ENCODE results near the gene ST3GAL4. TPM values are rescaled to one million over a fixed set of nuclear protein-coding genes. Genes with fewer than 3 reads are reported as not detected.

Gene ST3GAL4
- total RNA-seq, 1 experiment from 2014 or later = 13.6 TPM

DNA sequence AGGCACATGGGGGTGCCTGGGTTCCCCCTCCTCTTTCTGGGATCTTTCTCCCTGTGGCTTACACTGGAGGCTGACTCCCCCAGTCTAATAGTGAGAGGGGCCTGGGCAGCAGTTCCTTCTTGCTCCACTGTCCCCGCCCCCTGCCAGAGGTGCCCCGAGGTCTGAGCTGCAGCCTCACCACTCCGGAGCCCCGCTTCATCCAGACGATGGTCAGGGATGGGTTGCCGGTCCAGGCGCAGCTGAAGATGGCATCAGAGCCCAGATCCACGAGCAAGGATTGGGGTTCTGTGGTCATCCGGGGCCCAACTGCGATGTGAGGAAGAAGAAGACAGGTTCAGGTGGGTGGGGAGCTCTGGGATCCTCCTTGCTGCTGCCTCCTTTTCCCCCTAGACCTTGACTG is 91.1 kb downstream of the ST3GAL4 start:
- no peaks in the 10 kb centered on the region for H4K20me1 ChIP-seq (ENCODE audit: control insufficient read depth, insufficient read depth, insufficient read length)
- H3K4ac ChIP-seq (ENCODE audit: low read depth, low read length) = no peak overlapping the region
- H3K56ac ChIP-seq (ENCODE audit: insufficient read length, low read depth, low read length) = no peak overlapping the region
- no peak overlapping the region for H2BK20ac ChIP-seq (ENCODE audit: low read depth, low read length, poor library complexity, severe bottlenecking)
- no peak overlapping the region for H3K27ac Mint-ChIP-seq
- H2AFZ ChIP-seq (ENCODE audit: low read length) = no peak overlapping the region
- H3K23me2 ChIP-seq (ENCODE audit: insufficient read length, low read depth, low read length, poor library complexity, severe bottlenecking) = no peaks in the 10 kb centered on the region
- no peak for DNase-seq
- no peaks in the 10 kb centered on the region for H3K9me3 ChIP-seq (ENCODE audit: control insufficient read depth, low read depth, low read length)
- no peak overlapping the region for H4K5ac ChIP-seq (ENCODE audit: insufficient read length, low read depth, low read length)
- H3K4me1 ChIP-seq (ENCODE audit: insufficient read depth, low read length) = no peaks in the 10 kb centered on the region; the same call in 1 of the 2 replicates
- H3K27me3 Mint-ChIP-seq (ENCODE audit: low read depth) = peaks cover 8% of the 10 kb centered on the region
- no peak overlapping the region for H4K8ac ChIP-seq (replicated peaks; ENCODE audit: insufficient read length, low read depth, low read length)
- no peak overlapping the region for H3K4me2 ChIP-seq (ENCODE audit: insufficient read depth, insufficient read length, low read length)
- no peak overlapping the region for H3T11ph ChIP-seq (ENCODE audit: low read length)
- H2BK12ac ChIP-seq (ENCODE audit: insufficient read length, low read depth, low read length) = no peak overlapping the region
- H3K9me3 Mint-ChIP-seq = peaks cover 15 to 16% of the 10 kb centered on the region in 2 experiments
- H3K18ac ChIP-seq (ENCODE audit: insufficient read length, low read depth, low read length) = no peak overlapping the region
- no peaks in the 10 kb centered on the region for H3K79me2 ChIP-seq (ENCODE audit: insufficient read depth, low read length)
- H2BK5ac ChIP-seq (ENCODE audit: insufficient read length, low read length) = no peak overlapping the region
- H3K14ac ChIP-seq (ENCODE audit: insufficient read depth, low read length) = no peak overlapping the region
- H3K27ac ChIP-seq (ENCODE audit: insufficient read length, low read depth, low read length) = no peak overlapping the region
- no peak overlapping the region for H3K4me3 Mint-ChIP-seq
- TF ChIP-seq, protein P1, sequence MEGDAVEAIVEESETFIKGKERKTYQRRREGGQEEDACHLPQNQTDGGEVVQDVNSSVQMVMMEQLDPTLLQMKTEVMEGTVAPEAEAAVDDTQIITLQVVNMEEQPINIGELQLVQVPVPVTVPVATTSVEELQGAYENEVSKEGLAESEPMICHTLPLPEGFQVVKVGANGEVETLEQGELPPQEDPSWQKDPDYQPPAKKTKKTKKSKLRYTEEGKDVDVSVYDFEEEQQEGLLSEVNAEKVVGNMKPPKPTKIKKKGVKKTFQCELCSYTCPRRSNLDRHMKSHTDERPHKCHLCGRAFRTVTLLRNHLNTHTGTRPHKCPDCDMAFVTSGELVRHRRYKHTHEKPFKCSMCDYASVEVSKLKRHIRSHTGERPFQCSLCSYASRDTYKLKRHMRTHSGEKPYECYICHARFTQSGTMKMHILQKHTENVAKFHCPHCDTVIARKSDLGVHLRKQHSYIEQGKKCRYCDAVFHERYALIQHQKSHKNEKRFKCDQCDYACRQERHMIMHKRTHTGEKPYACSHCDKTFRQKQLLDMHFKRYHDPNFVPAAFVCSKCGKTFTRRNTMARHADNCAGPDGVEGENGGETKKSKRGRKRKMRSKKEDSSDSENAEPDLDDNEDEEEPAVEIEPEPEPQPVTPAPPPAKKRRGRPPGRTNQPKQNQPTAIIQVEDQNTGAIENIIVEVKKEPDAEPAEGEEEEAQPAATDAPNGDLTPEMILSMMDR (conservative IDR thresholded peaks at IDR 0.05) = no peak
- no peak overlapping the region for H2BK120ac ChIP-seq (ENCODE audit: low read depth, low read length, poor library complexity, severe bottlenecking)
- no peak overlapping the region for H2AK5ac ChIP-seq (ENCODE audit: insufficient read length, low read length)
- H4K91ac ChIP-seq (ENCODE audit: insufficient read length, low read depth, low read length) = no peak overlapping the region
- H3K9ac ChIP-seq (ENCODE audit: extremely low read depth, insufficient read length, low read length) = no peak overlapping the region
- H3K4me1 Mint-ChIP-seq = peaks cover 9 to 27% of the 10 kb centered on the region in 2 experiments
- peaks cover 5 to 15% (median 9%) of the 10 kb centered on the region in 3 experiments for H3K36me3 Mint-ChIP-seq (ENCODE audit: insufficient read depth in 1 of 3, low read depth in 3 of 3)
- H2BK15ac ChIP-seq (ENCODE audit: low read depth, low read length) = no peak overlapping the region
- no peaks in the 10 kb centered on the region for H3K79me1 ChIP-seq (ENCODE audit: insufficient read depth, low read depth, low read length, poor library complexity, severe bottlenecking)
- no peak overlapping the region for H3K23ac ChIP-seq (ENCODE audit: insufficient read length, low read depth, low read length)
- H3K27me3 ChIP-seq (ENCODE audit: insufficient read depth, low read length) = no peaks in the 10 kb centered on the region
- no CpG with 5 or more reads among the region's 10 CpGs for WGBS (ENCODE audit: extremely low coverage, insufficient read length, low lambda C conversion rate)

Measured in H9 (cell line).